Osteoblast (primary cell): ENCODE results near the gene B4GALNT3. TPM values are rescaled to one million over a fixed set of nuclear protein-coding genes. Genes with fewer than 3 reads are reported as not detected.

Source experiments
- DNase-seq: peaks from one replicate; pipeline ENCODE4 v3.0.0; 2011; ENCODE audit warnings: low spot score, mixed read lengths; ENCODE audit not compliant: insufficient read length; ENCODE audit errors: missing footprints
- H2AFZ ChIP-seq: 2 replicates; pipeline ENCODE4 v1.6.0; 2011; ENCODE audit warnings: mild to moderate bottlenecking, low read length
- H3K27ac ChIP-seq: 2 replicates; pipeline ENCODE4 v1.5.1; 2011; ENCODE audit warnings: mild to moderate bottlenecking, low read depth, low read length, moderate library complexity
- H3K27me3 ChIP-seq: 2 replicates; pipeline ENCODE4 v1.6.0; 2012; ENCODE audit warnings: mild to moderate bottlenecking, control low read depth, inconsistent platforms, low read length, moderate library complexity; ENCODE audit not compliant: insufficient read depth
- H3K36me3 ChIP-seq: 2 replicates; pipeline ENCODE4 v1.5.1; 2011; ENCODE audit warnings: mild to moderate bottlenecking, low read length, control low read depth, moderate library complexity; ENCODE audit not compliant: insufficient read depth
- H3K4me1 ChIP-seq: 2 replicates; pipeline ENCODE4 v1.5.1; 2011; ENCODE audit warnings: mild to moderate bottlenecking, low read length, control low read depth, moderate library complexity; ENCODE audit not compliant: insufficient read depth
- H3K4me2 ChIP-seq: 2 replicates; pipeline ENCODE4 v1.6.0; 2011; ENCODE audit warnings: mild to moderate bottlenecking, low read length; ENCODE audit not compliant: insufficient read depth
- H3K4me3 ChIP-seq: fragments of 200-600 bp; sonication (generic); 3 replicates; pipeline ENCODE4 v1.5.1; 2012; ENCODE audit warnings: mild to moderate bottlenecking, low read length, inconsistent platforms; ENCODE audit not compliant: insufficient read depth
- H3K79me2 ChIP-seq: 2 replicates; pipeline ENCODE4 v1.6.0; 2012; ENCODE audit warnings: mild to moderate bottlenecking, low read length, control low read depth, inconsistent platforms; ENCODE audit not compliant: insufficient read depth
- H3K9me3 ChIP-seq: 2 replicates; pipeline ENCODE4 v1.5.1; 2011; ENCODE audit warnings: low read depth, low read length, control low read depth
- H4K20me1 ChIP-seq: 2 replicates; pipeline ENCODE4 v1.6.0; 2012; ENCODE audit warnings: mild to moderate bottlenecking, low read length, control low read depth; ENCODE audit not compliant: insufficient read depth
- CTCF ChIP-seq: IDR thresholded peaks from 2 replicates; pipeline ENCODE4 v1.5.1; 2011; ENCODE audit warnings: mild to moderate bottlenecking, low read depth, low read length, moderate library complexity; ENCODE audit errors: extremely low read depth
- total RNA-seq: library from RNA; depleted of rRNA; stranded (reverse); fragments of >200 nt; gene quantifications from 2 replicates; pipeline ENCODE4 v1.2.3, GENCODE V29; 2012

B4GALNT3 gene
- total RNA-seq, 1 donor, result 0.36 TPM

- DNase-seq, result no peak
- Histone ChIP-seq H3K9me3 (no peaks in the 10 kb centered on the region), H3K27me3 (no peaks in the 10 kb centered on the region), H3K4me2 (no peak overlapping the region), H4K20me1 (no peaks in the 10 kb centered on the region), H3K4me3 (no peak overlapping the region), H2AFZ (no peak overlapping the region), H3K27ac (no peak overlapping the region), H3K36me3 (no peaks in the 10 kb centered on the region), H3K4me1 (no peaks in the 10 kb centered on the region), H3K79me2 (no peaks in the 10 kb centered on the region)
- TF ChIP-seq CTCF, result no peak
Observed at GRCh38 chr12:581746-582145, 122.0 kb downstream of the B4GALNT3 start.

- Histone ChIP-seq H3K4me1 (no peaks in the 10 kb centered on the region), H3K27me3 (no peaks in the 10 kb centered on the region), H4K20me1 (no peaks in the 10 kb centered on the region), H3K79me2 (no peaks in the 10 kb centered on the region), H3K27ac (no peak overlapping the region), H2AFZ (no peak overlapping the region), H3K9me3 (no peaks in the 10 kb centered on the region), H3K36me3 (no peaks in the 10 kb centered on the region), H3K4me2 (no peak overlapping the region), H3K4me3 (no peak overlapping the region)
- DNase-seq, result no peak
- TF ChIP-seq CTCF, result no peak
Observed at GRCh38 chr12:583251-583869, 123.6 kb downstream of the B4GALNT3 start.

GRCh38 chr12:585062-586061 is 125.6 kb downstream of the B4GALNT3 start:
- DNase-seq, result no peak
- H4K20me1 ChIP-seq, result no peaks in the 10 kb centered on the region
- H3K9me3 ChIP-seq, result peaks cover 2% of the 10 kb centered on the region
- no peak overlapping the region for H3K4me2 ChIP-seq
- no peak overlapping the region for H3K27ac ChIP-seq
- H3K4me1 ChIP-seq, result no peaks in the 10 kb centered on the region
- no peaks in the 10 kb centered on the region for H3K27me3 ChIP-seq
- no peak overlapping the region for H2AFZ ChIP-seq
- H3K36me3 ChIP-seq, result no peaks in the 10 kb centered on the region
- no peak overlapping the region for H3K4me3 ChIP-seq
- no peaks in the 10 kb centered on the region for H3K79me2 ChIP-seq
- no peak for TF ChIP-seq CTCF
